HG03521 (cell line): ENCODE results near the gene HBB.
"Not testable (repeated sequence)": the region's sequence is repeated elsewhere in the genome, so short reads cannot be mapped to it uniquely, and the experiment has no call there.

Source experiments
- ATAC-seq: cut with Tn5 transposase; IDR thresholded peaks from one replicate; pipeline ENCODE4 v1.9.1; 2021; ENCODE audit warnings: mild to moderate bottlenecking, moderate library complexity; ENCODE audit not compliant: unreplicated experiment

HBB gene

DNA sequence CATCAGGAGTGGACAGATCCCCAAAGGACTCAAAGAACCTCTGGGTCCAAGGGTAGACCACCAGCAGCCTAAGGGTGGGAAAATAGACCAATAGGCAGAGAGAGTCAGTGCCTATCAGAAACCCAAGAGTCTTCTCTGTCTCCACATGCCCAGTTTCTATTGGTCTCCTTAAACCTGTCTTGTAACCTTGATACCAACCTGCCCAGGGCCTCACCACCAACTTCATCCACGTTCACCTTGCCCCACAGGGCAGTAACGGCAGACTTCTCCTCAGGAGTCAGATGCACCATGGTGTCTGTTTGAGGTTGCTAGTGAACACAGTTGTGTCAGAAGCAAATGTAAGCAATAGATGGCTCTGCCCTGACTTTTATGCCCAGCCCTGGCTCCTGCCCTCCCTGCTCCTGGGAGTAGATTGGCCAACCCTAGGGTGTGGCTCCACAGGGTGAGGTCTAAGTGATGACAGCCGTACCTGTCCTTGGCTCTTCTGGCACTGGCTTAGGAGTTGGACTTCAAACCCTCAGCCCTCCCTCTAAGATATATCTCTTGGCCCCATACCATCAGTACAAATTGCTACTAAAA lies at the start of gene HBB:
Gene HBB, minus strand, starts transcription at position 340 of the 579 bp plus-strand sequence. Its CDS starts 50 bp downstream, at position 290.
- ATAC-seq, result no peak

DNA sequence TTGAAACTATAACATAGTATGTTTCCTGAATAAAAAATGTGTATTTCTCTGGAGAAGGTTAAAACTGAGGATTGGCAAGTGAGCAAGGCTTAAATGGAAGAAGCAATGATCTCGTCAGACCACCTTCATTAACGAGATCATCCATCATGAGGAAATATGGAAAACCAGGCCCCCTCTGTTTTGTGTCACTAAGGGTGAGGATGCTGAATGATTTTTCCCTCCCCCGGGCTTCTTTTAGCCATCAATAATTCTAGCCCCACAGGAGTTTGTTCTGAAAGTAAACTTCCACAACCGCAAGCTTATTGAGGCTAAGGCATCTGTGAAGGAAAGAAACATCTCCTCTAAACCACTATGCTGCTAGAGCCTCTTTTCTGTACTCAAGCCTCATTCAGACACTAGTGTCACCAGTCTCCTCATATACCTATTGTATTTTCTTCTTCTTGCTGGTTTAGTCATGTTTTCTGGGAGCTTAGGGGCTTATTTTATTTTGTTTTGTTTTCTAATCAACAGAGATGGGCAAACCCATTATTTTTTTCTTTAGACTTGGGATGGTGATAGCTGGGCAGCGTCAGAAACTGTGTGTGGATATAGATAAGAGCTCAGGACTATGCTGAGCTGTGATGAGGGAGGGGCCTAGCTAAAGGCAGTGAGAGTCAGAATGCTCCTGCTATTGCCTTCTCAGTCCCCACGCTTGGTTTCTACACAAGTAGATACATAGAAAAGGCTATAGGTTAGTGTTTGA lies 48.7 kb upstream of the HBB start:
- ATAC-seq, result no peak

DNA sequence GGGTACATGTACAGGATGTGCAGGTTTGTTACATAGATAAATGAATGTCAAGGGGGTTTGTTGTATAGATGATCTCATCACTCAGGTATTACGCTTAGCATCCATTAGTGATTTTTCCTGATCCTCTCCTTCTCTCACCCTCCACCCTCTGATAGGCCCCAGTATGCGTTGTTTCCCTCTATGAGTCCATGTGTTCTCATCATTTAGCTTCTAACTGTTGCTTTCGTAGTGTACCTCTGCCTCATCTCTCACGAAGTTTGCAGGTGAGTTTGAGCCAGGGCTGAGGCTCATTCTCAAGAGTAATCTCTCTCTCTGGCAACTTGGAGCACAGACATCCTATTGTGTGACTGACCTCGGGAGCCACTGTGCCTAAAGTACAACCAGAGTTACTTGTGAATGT lies 47.5 kb upstream of the HBB start:
- ATAC-seq, result no peak

DNA sequence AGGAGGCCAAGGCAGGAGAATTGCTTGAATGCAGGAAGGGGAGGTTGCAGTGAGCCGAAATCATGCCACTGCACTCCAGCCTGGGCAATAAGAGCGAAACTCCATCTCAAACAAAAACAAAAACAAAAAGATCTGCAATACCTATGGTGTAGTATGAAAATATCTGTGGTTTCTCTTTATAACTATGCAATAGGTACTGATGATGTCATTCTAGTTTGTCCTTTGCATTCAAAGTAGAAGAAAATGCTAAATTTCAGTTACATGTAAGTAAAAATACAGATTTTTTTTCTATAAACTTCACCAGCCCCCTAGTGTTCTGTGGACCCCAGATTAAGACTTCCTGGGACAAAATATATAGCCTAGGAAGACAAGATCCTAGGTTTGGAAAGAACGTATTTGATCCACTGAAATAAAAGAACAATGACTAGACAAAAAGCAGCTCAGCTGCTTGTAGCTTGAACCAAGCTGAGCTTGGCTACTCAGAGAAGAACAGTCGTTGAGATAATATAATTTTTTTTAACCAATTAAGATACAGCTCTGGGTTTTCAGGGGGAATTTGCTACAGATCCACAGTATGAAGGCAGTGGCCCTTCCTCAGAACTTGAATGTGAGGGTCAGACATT lies 45.6 kb upstream of the HBB start:
- no peak for ATAC-seq

DNA sequence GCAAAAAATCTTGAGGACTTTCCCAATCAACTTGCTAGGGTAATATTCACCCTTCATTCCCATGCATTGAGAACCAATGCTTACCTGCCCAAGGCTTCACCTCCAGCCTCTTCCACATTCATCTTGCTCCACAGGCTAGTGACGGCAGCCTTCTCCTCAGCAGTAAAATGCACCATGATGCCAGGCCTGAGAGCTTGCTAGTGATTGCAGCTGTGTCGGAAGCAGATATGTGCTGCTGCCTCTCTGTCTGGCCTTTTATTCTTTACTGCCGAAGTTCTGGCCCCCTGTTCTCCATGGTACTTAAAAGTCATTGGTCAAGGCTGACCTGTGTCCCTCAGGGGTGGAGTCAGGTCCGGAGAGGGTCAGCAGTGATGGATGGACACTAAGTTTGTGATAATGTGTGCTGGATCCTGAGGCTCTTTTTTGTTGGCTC lies 42.9 kb upstream of the HBB start, which contains the start of gene HBE1:
Gene HBE1, minus strand, starts transcription at position 231 of the 433 bp plus-strand sequence. Its CDS starts 55 bp downstream, at position 176.
- ATAC-seq, result no peak

DNA sequence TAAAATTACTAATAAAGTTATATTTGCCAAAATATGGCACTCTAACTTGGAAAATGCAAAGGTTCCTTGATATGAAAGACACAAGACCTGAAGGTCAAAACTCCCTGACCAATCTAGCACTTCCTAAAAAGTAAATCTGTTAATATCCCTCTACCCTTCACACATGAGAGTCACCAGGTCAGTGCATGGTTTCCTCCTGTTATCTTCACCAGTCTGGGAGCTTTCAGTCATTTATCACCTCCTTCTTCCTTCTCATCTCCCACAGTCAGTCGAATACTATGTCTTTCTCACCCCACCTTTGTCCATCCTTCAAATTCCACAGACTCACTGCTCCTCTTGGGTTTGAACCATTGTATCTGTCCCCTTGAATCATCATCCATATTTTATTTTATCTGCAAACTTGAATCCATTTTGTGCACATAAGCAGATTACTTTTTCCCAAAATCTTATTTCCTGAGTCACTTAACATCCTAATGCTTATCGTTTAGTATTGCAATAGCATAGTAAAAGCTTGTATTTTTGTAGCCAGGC lies 40.2 kb upstream of the HBB start:
- ATAC-seq, result no peak

DNA sequence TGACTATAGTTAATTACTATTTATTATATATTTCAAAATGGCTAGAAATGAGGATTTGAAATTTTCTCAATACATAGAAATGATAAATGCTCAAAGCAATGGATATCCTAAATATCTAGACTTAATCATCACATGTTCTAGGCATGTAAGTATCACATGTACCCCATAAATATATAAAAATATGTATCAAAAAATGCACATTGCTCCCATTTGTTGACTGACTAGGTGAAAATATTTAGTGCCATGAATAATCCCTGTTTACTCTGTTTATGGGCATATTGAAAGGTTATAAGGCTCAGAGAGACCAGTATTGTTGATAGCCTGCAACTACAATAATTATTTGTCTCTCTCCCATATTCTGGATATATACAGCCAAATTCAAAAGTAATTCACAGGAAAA lies 39.7 kb upstream of the HBB start:
- ATAC-seq, result no peak

DNA sequence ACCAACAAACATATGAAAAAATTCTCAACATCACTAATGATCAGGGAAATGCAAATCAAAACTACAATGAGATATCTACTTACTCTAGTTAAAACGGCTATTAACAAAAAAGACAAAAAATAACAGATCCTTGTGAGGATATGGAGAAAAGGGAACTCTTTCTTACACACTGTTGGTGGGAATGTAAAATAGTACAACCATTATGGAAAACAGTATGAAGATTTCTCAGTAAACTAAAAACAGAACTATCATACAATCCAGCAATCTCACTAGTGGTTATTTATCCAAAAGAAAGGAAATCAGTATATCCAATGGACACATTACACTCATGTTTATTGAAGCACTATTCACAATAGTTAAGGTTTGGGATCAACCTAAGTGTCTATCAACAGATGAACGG lies 39.0 kb upstream of the HBB start:
- ATAC-seq, result no peak

DNA sequence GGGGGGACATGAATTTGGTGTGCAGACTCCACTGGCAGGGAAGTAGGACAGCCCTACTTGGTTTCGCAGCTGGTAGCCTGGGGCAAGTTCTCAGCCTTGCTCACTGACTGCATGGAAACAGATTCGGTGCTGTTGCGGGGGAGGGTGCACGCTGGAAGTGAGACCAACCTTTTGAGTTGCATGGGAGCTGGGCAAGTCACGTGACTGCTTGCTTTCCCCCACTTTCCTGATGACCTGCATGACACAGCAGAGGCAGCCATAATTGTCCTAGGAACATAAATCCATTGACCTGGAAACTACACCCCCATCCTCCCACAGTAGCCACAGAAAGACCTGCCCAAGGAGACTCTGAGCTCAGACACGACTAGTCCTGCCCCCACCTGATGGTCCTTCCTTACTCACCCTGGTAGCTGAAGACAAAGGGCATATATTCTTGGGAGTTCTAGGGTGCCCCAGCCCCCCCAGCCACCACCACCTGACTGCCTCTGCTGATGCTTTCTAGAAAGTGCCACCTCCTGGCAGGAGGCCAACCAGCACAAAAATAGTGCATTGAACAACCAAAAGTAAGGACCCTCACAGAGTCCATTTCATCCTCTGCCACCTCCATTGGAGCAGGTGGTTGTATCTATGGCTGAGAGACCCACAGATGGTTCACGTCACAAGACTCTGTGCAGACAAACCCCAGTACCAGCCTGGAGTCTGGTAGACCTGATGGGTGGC lies 31.8 kb upstream of the HBB start:
- no peak for ATAC-seq

DNA sequence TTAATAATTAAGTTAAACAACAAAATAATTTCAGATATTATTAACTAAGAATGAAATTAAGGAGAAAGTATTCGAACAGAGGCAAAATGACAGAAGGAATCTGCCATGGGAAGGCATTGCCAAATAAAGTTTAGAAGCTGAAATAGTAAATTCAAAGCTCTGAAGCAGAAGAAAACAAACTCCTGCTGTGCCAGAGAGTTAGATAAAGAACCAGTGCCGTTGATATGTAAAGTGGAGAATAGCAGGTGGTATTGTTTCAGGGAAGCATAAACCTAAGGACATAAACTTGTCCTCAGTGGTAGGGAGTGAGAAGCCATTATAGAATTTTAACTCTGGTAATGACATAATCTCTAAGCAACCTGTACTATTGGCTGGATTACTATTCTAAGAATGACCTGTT lies 30.4 kb upstream of the HBB start:
- ATAC-seq, result no peak

DNA sequence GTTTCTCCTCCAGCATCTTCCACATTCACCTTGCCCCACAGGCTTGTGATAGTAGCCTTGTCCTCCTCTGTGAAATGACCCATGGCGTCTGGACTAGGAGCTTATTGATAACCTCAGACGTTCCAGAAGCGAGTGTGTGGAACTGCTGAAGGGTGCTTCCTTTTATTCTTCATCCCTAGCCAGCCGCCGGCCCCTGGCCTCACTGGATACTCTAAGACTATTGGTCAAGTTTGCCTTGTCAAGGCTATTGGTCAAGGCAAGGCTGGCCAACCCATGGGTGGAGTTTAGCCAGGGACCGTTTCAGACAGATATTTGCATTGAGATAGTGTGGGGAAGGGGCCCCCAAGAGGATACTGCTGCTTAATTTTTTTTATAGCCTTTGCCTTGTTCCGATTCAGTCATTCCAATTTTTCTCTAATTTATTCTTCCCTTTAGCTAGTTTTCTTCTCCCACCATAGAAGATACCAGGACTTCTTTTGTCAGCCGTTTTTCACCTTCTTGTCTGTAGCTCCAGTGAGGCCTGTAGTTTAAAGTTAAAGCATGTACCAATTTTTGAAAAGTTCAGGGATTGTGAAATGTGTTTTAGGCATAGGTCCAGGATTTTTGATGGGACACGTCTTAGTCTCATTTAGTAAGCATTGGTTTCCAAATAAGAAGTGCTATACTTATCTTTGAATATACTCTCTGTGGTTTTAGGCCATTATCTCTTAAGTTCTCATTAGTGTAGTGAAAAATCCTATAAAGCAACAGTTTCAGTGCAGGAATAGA lies 28.0 kb upstream of the HBB start, which contains the start of gene HBG2:
Gene HBG2, minus strand, starts transcription at position 136 of the 768 bp plus-strand sequence. Its CDS starts 53 bp downstream, at position 83.
- not testable (repeated sequence) for ATAC-seq

DNA sequence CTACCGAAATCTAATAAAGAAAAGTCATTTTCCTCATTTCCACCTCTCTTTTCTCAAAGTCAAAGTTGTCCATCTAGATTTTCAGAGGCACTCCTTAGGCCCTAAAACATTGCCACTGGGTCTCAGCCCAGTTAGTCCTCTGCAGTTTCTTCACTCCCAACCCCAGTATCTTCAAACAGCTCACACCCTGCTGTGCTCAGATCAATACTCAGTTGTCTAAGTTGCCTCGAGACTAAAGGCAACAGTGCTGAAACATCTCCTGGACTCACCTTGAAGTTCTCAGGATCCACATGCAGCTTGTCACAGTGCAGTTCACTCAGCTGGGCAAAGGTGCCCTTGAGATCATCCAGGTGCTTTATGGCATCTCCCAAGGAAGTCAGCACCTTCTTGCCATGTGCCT lies 27.2 kb upstream of the HBB start:
- ATAC-seq, result not testable (repeated sequence)

DNA sequence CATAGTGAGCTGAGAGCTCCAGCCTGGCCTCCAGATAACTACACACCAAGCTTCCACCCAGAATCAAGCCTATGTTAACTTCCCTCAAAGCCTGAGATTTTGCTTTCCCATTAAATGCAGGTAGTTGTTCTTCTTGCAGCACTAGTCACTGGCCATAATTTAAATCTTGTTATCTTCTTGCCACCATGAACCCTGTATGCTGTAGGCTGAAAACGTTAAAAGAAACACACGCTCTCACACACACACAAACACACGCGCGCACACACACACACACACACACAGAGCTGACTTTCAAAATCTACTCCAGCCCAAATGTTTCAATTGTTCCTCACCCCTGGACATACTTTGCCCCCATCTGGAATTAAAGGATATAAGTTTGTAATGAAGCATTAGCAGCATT lies 26.6 kb upstream of the HBB start:
- not testable (repeated sequence) for ATAC-seq

DNA sequence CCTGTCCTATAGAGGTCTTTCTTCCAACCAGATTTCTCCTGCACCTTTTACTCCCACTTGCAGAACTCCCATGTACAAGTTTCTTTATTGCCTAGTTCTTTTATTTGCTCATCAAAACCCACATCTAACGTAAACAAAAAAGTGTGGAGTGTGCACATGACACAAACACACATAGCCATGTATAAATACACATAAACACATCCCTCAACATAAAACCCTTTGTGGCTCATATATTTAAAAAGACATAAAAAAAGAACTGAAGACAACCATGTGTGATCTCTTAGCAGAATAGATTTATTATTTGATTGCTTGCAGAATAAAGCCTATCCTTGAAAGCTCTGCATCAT lies 26.0 kb upstream of the HBB start:
- no peak for ATAC-seq

DNA sequence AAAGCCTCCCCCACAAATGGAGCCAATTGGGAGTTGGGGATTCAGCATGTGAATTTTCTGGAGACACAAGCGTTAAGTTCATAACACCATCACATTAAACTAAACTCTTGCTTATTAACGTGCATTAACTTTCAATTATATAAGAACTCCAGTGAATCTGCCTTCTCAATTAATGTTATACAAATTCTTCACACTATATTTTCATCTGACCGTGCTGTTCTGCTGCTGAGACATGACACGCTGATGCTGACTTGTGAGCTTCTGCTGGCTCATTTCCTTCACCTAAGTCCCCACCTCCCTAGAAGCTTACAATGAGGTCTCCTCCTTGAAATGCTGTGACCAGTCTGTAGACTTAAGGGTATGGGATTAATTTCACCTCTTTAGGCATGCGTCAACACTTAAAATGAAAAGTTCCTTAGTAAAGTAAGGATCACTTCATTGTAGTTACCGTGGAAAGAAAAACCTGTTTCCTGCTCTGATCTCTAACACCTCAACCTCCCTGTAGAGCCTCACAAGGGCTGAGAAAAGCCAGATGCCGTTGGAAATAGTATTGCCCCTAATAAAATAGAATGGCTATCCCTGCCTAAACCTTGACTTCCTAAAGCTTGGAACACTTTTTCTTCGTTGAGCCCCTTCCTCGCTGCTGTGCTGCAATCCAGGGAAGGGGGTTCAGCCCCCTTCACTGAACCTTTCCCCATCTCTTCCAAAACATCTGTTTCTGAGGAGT lies 25.5 kb upstream of the HBB start:
- ATAC-seq, result no peak

DNA sequence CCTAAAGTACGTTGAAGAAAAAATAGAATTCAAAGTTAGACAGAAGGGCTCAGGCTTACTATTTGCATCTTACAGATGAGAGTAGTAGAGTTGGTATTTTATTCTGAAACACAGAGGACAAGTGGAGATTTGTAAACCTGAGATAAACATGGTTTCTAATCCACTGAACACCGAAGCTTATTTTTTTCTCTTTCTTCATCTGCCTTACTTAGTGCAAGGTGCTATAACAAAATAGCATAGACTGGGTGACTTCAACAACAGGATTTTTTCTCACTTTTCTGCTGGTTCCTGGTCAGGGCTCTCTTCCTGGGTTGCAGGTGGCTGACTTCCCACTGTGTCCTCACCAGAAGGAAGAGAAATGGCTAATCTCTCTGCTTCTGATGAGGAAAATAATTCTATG lies 24.9 kb upstream of the HBB start:
- no peak for ATAC-seq

DNA sequence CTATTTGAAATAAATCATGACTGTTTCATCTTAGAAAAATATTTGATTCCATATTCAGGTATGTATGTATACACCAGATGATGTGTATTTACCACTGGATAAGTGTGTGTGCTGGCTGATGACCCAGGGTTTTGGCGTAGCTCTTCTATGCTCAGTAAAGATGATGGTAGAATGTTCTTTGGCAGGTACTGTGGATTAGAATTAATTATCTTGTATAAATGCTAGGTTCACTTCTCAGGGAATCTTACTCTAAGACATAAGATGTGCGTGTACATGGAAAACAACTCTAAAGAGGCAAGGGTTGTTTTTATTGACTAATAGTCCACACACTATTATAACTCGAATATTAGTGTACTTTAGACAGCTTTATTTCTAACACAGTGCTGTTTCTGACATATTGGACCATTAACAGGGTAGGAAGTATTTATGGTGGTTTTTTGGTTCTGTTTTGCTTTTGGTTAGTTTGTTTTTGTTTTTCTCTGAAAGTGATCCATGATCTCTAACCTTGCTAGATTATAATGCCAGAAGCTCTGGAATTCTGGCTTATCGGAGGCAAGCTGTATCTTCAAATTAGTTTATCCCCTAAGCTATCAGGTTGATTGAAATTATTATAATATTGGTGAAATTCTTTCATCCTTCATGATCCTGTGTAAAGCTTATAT lies 23.8 kb upstream of the HBB start:
- no peak for ATAC-seq

DNA sequence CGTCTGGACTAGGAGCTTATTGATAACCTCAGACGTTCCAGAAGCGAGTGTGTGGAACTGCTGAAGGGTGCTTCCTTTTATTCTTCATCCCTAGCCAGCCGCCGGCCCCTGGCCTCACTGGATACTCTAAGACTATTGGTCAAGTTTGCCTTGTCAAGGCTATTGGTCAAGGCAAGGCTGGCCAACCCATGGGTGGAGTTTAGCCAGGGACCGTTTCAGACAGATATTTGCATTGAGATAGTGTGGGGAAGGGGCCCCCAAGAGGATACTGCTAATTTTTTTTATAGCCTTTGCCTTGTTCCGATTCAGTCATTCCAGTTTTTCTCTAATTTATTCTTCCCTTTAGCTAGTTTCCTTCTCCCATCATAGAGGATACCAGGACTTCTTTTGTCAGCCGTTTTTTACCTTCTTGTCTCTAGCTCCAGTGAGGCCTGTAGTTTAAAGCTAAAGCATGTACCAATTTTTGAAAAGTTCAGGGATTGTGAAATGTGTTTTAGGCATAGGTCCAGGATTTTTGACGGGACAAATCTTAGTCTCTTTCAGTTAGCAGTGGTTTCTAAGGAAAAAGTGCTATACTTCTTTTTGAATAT lies 23.0 kb upstream of the HBB start, which contains the start of gene HBG1:
Gene HBG1, minus strand, starts transcription at position 51 of the 590 bp plus-strand sequence. CDS start 53 bp downstream, outside the sequence.
- not testable (repeated sequence) for ATAC-seq

DNA sequence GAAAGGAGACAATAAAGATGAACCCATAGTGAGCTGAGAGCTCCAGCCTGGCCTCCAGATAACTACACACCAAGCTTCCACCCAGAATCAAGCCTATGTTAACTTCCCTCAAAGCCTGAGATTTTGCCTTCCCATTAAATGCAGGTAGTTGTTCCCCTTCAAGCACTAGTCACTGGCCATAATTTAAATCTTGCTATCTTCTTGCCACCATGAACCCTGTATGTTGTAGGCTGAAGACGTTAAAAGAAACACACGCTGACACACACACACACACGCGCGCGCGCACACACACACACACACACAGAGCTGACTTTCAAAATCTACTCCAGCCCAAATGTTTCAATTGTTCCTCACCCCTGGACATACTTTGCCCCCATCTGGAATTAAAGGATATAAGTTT lies 21.6 kb upstream of the HBB start:
- ATAC-seq, result not testable (repeated sequence)
